GM13977 (cell line): ENCODE data around the gene IGFBP1.

Experiments used
- DNase-seq: peaks from one replicate; pipeline ENCODE4 v3.0.0; 2012; ENCODE audit warnings: low spot score
- CTCF ChIP-seq: IDR thresholded peaks from 2 replicates; pipeline ENCODE4 v1.5.1; 2012; ENCODE audit warnings: mild to moderate bottlenecking, control low read depth; ENCODE audit not compliant: insufficient read depth; ENCODE audit errors: extremely low read depth, missing control alignments
- in situ Hi-C: fragments of 300-500 bp; cut with MboI; formaldehyde crosslinking; loops from one replicate; pipeline ENCODE4 v1.12.0; 2022; ENCODE audit warnings: low sequenced_read_pairs, low pct_unique_long_range_greater_than_20kb, mixed read lengths, inconsistent platforms; ENCODE audit not compliant: unreplicated experiment

The IGFBP1 gene

GRCh38 chr7:45909561-45909960 is 21.3 kb downstream of the IGFBP1 start:
- DNase-seq: no peak
- in situ Hi-C loops: loop anchor here (25.0 kb wide), 1 partner anchor 1278 kb away; no protein-coding TSS in a partner anchor
- TF ChIP-seq CTCF: no peak

- no peak for TF ChIP-seq CTCF
- in situ Hi-C loops: loop anchor here (10.0 to 25.0 kb wide), 2 partner anchors 1174 to 1276 kb away; no protein-coding TSS in a partner anchor
These were observed 22.6 kb downstream of the IGFBP1 start for GRCh38 chr7:45910855-45911254.

GRCh38 chr7:45911311-45911710 is 23.0 kb downstream of the IGFBP1 start:
- in situ Hi-C loops: loop anchor here (10.0 to 25.0 kb wide), 2 partner anchors 1173 to 1276 kb away; no protein-coding TSS in a partner anchor
- no peak for TF ChIP-seq CTCF

More at GRCh38 chr7:45910855-45911254, 22.6 kb downstream of the IGFBP1 start:
- DNase-seq: no peak

GRCh38 chr7:45912972-45913371 is 24.7 kb downstream of the IGFBP1 start:
- no peak for DNase-seq
- in situ Hi-C loops: loop anchor here (10.0 to 25.0 kb wide), 2 partner anchors 1172 to 1274 kb away; no protein-coding TSS in a partner anchor
- no peak for TF ChIP-seq CTCF

More at GRCh38 chr7:45911311-45911710, 23.0 kb downstream of the IGFBP1 start:
- no peak for DNase-seq

- no peak for TF ChIP-seq CTCF
- in situ Hi-C loops: loop anchor here (10.0 to 25.0 kb wide), 2 partner anchors 1170 to 1272 kb away; no protein-coding TSS in a partner anchor
- no peak for DNase-seq
These were observed 26.6 kb downstream of the IGFBP1 start for GRCh38 chr7:45914911-45915310.

- DNase-seq: no peak
- no peak for TF ChIP-seq CTCF
- in situ Hi-C loops: loop anchor here (10.0 to 25.0 kb wide), 2 partner anchors 1169 to 1272 kb away; no protein-coding TSS in a partner anchor
These were observed 27.3 kb downstream of the IGFBP1 start for GRCh38 chr7:45915606-45916005.
